IMR-90 (cell line): ENCODE results near the gene DACT2. TPM values are rescaled to one million over a fixed set of nuclear protein-coding genes. Genes with fewer than 3 reads are reported as not detected.
A peak's percentile ranks its signal among the peaks of the same experiment; 100 is the strongest.

Experiments
- ATAC-seq: fragments of 200-7000 bp; cut with Tn5 transposase; 2 replicates; pipeline ENCODE4 v1.9.1; 2020; ENCODE audit warnings: low read depth, mild to moderate bottlenecking, moderate library complexity
- BruUV-seq: library from RNA; stranded (reverse); fragments of 400-500 nt; replicated peaks from 2 replicates; lab custom pipeline; 2021; lab: Mats Ljungman, UMichigan
- CTCF ChIA-PET: fragments of 300-600 bp; formaldehyde crosslinking; extraction: SDS; loops from one replicate; lab custom pipeline; 2021; ENCODE audit warnings: antibody characterized with exemption; lab: Yijun Ruan, JAX
- POLR2A ChIA-PET: fragments of 300-600 bp; sonication (Branson Sonifier 250); formaldehyde crosslinking; loops from one replicate; lab custom pipeline; 2022; ENCODE audit warnings: antibody characterized with exemption; ENCODE audit not compliant: unreplicated experiment; lab: Charles Lee
- DNase-seq: peaks from one replicate; pipeline ENCODE4 v3.0.0; 2013
- H2AFZ ChIP-seq: replicated peaks from 2 replicates; pipeline ENCODE3; 2013; ENCODE audit warnings: low read length, mild to moderate bottlenecking; ENCODE audit not compliant: poor library complexity
- H2AK5ac ChIP-seq: 2 replicates; pipeline ENCODE4 v1.6.1; 2013; ENCODE audit warnings: low read depth, low read length, inconsistent platforms
- H2AK9ac ChIP-seq: replicated peaks from 2 replicates; pipeline ENCODE3; 2013; ENCODE audit warnings: mild to moderate bottlenecking, low read depth, low read length, moderate library complexity; ENCODE audit not compliant: poor library complexity
- H2BK120ac ChIP-seq: 2 replicates; pipeline ENCODE4 v1.6.1; 2013; ENCODE audit warnings: low read depth, low read length, inconsistent platforms
- H2BK15ac ChIP-seq: 3 replicates; pipeline ENCODE4 v1.6.1; 2013; ENCODE audit warnings: low read depth, low read length, inconsistent platforms
- H2BK20ac ChIP-seq: 2 replicates; pipeline ENCODE4 v1.6.1; 2013; ENCODE audit warnings: low read depth, mild to moderate bottlenecking, inconsistent platforms, low read length, moderate library complexity
- H2BK5ac ChIP-seq: 2 replicates; pipeline ENCODE4 v1.6.1; 2013; ENCODE audit warnings: mild to moderate bottlenecking, low read depth, low read length, inconsistent platforms; ENCODE audit not compliant: poor library complexity, severe bottlenecking
- H3K14ac ChIP-seq: replicated peaks from 2 replicates; pipeline ENCODE4 v1.6.1; 2013; ENCODE audit warnings: low read depth, low read length, inconsistent platforms
- H3K18ac ChIP-seq: 2 replicates; pipeline ENCODE4 v1.6.1; 2013; ENCODE audit warnings: low read depth, low read length, control low read depth
- H3K23ac ChIP-seq: 2 replicates; pipeline ENCODE4 v1.6.1; 2013; ENCODE audit warnings: low read depth, low read length, inconsistent platforms
- H3K27ac ChIP-seq: 2 replicates; pipeline ENCODE4 v1.5.1; 2013; ENCODE audit warnings: mild to moderate bottlenecking, control low read depth, low read length; ENCODE audit not compliant: insufficient read depth
- H3K27me3 ChIP-seq: 2 replicates; pipeline ENCODE4 v1.6.1; 2013; ENCODE audit warnings: low read length; ENCODE audit not compliant: control insufficient read depth, insufficient read depth
- H3K36me3 ChIP-seq: 2 replicates; pipeline ENCODE4 v1.6.1; 2013; ENCODE audit warnings: low read length, mixed read lengths; ENCODE audit not compliant: control insufficient read depth, insufficient read depth
- H3K4ac ChIP-seq: 2 replicates; pipeline ENCODE4 v1.6.1; 2013; ENCODE audit warnings: low read depth, low read length, inconsistent platforms
- H3K4me1 ChIP-seq: 2 replicates; pipeline ENCODE4 v1.6.1; 2013; ENCODE audit warnings: low read length, mixed read lengths; ENCODE audit not compliant: control insufficient read depth, insufficient read depth
- H3K4me2 ChIP-seq: 2 replicates; pipeline ENCODE4 v1.6.1; 2013; ENCODE audit warnings: low read depth, mild to moderate bottlenecking, control low read depth, low read length, moderate library complexity
- H3K4me3 ChIP-seq: 2 replicates; pipeline ENCODE4 v1.5.1; 2013; ENCODE audit warnings: low read depth, mild to moderate bottlenecking, control low read depth, low read length, moderate library complexity; ENCODE audit not compliant: insufficient read depth
- H3K56ac ChIP-seq: 2 replicates; pipeline ENCODE4 v1.6.1; 2013; ENCODE audit warnings: low read length, inconsistent platforms; ENCODE audit not compliant: insufficient read depth; ENCODE audit errors: extremely low read depth
- H3K79me1 ChIP-seq, 2 experiments: 2 replicates each; pipeline ENCODE4 v1.6.1; 2013; ENCODE audit warnings: low read length in 2 of 2, inconsistent platforms in 1 of 2, low read depth in 1 of 2
- H3K9ac ChIP-seq: 2 replicates; pipeline ENCODE4 v1.6.1; 2013; ENCODE audit warnings: low read depth, low read length, control low read depth
- H3K9me1 ChIP-seq: 2 replicates; pipeline ENCODE4 v1.6.1; 2013; ENCODE audit warnings: low read length, inconsistent platforms; ENCODE audit not compliant: insufficient read depth
- H3K9me3 ChIP-seq: 2 replicates; pipeline ENCODE4 v1.6.1; 2013; ENCODE audit warnings: low read length; ENCODE audit not compliant: control insufficient read depth, insufficient read depth
- H4K20me1 ChIP-seq: 2 replicates; pipeline ENCODE4 v1.6.1; 2013; ENCODE audit warnings: low read length, inconsistent platforms; ENCODE audit not compliant: insufficient read depth
- H4K5ac ChIP-seq: 2 replicates; pipeline ENCODE4 v1.6.1; 2013; ENCODE audit warnings: mild to moderate bottlenecking, low read depth, low read length, control low read depth
- H4K8ac ChIP-seq, 2 experiments: 2 replicates each; pipeline ENCODE4 v1.6.1; 2013; ENCODE audit warnings: low read depth in 2 of 2, low read length in 2 of 2, control low read depth in 1 of 2, inconsistent platforms in 1 of 2
- H4K91ac ChIP-seq: 2 replicates; pipeline ENCODE4 v1.6.1; 2013; ENCODE audit warnings: low read depth, low read length, inconsistent platforms; ENCODE audit not compliant: insufficient read depth
- BHLHE40 ChIP-seq: fragments of 150-350 bp; IDR thresholded peaks from 2 replicates; pipeline ENCODE4 v1.6.1; 2016; ENCODE audit warnings: mild to moderate bottlenecking, low read depth, low read length
- MXI1 ChIP-seq: IDR thresholded peaks from 2 replicates; pipeline ENCODE4 v1.6.1; 2012; ENCODE audit warnings: low read depth, mild to moderate bottlenecking, low read length, moderate library complexity, borderline replicate concordance
- NFE2L2 ChIP-seq: fragments of 150-350 bp; IDR thresholded peaks from 2 replicates; pipeline ENCODE4 v1.6.1; 2016; ENCODE audit warnings: low read depth, mild to moderate bottlenecking, low read length
- RCOR1 ChIP-seq: IDR thresholded peaks from 2 replicates; pipeline ENCODE4 v1.6.1; 2012; ENCODE audit warnings: mild to moderate bottlenecking, low read length, improper control_type of control experiment; ENCODE audit not compliant: insufficient replicate concordance
- WGBS, 2 experiments: methylation state at CpG; one replicate each; pipeline versions ENCODE4 v1.1.5 to v1.1.7; 2013; ENCODE audit warnings: missing lambda C conversion rate in 2 of 2; ENCODE audit not compliant: insufficient read length in 1 of 2; ENCODE audit errors: extremely low coverage in 2 of 2; 5-methylcytosine and 5-hydroxymethylcytosine counted together
- dilution Hi-C: fragments of 300-500 bp; cut with HindIII; formaldehyde crosslinking; loops from one replicate; pipeline ENCODE4 v1.14.3; 2018; ENCODE audit warnings: low sequenced_read_pairs; ENCODE audit not compliant: unreplicated experiment
- in situ Hi-C: fragments of 300-500 bp; cut with MboI; formaldehyde crosslinking; loops from 3 replicates; pipeline ENCODE4 v1.14.3; 2019; ENCODE audit warnings: low sequenced_read_pairs, inconsistent platforms, mixed read lengths
- intact Hi-C: fragments of 100-400 bp; cut with micrococcal nuclease; formaldehyde crosslinking; loops from 2 replicates; pipeline ENCODE4 v1.10.0; 2022
- polyA plus RNA-seq, 3 experiments: library from polyadenylated mRNA; depleted of rRNA; stranded (reverse); fragments of >200 nt; gene quantifications; 2 replicates each; pipeline ENCODE4 v1.2.3, GENCODE V29; 2012; ENCODE audit warnings: low replicate concordance in 1 of 3
- total RNA-seq: library from RNA; depleted of rRNA; stranded (reverse); fragments of >200 nt; gene quantifications from 2 replicates; pipeline ENCODE4 v1.2.3, GENCODE V29; 2012
- TF ChIP-seq, protein P1 (sequence below): fragments of 150-350 bp; IDR thresholded peaks from 2 replicates; pipeline ENCODE4 v1.6.1; 2016; ENCODE audit warnings: low read depth, mild to moderate bottlenecking, low read length, moderate library complexity, borderline replicate concordance

Gene DACT2
- total and polyA plus RNA-seq, 2 of the 4 experiments (the other 2 are of a cell fraction) = not detected

DNA sequence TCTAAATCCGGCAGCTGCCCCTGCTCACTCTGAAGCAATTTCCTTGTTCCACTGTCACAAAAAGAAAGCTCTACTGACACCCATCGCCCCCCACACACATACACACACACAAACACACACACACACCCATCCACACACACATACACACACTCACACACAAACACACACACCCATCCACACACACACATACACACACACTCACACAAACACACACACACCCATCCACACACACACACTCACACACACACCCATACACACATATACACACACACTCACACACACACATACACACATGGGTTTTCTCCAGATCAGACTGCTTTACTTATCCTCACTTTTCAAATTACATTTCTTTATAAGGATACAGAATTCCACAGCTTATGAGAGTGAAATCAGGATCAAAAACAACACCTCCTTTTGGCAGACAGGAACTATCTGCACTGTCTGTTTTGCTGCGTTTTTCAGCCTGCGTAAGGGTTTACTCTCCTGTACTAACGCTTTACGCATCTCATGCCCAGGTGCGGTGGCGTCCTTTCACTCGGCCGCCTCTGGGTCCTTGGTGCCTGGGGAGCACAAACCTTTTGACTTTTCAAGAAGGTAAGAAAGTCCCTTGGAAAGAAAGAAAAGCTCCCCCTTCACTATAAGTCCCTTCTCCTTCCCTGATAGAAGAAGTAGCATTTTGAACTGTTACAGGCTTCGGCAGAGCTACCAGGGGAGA lies 8.0 kb downstream of the DACT2 start:
- no peaks in the 10 kb centered on the region for H4K20me1 ChIP-seq
- H4K5ac ChIP-seq = no peak overlapping the region
- H3K9me3 ChIP-seq = peaks cover 60% of the 10 kb centered on the region
- no peaks in the 10 kb centered on the region for H3K27me3 ChIP-seq
- H3K79me1 ChIP-seq = no peaks in the 10 kb centered on the region
- no TSS peak for BruUV-seq
- in situ Hi-C loops = no loop called here
- H3K9ac ChIP-seq = no peak overlapping the region
- CTCF ChIA-PET = no interaction called here
- H2AK9ac ChIP-seq = no peak overlapping the region
- no peaks in the 10 kb centered on the region for H3K36me3 ChIP-seq
- WGBS, 2 experiments = 31% methylated on average over 2 of the region's 11 CpGs; no CpG with 5 or more reads in 1 of the 2 experiments
- no peak for ATAC-seq
- no peak overlapping the region for H2BK20ac ChIP-seq
- H3K18ac ChIP-seq = no peak overlapping the region
- H3K14ac ChIP-seq = no peak overlapping the region
- no peak overlapping the region for H3K23ac ChIP-seq
- H2BK120ac ChIP-seq = no peak overlapping the region
- no peak overlapping the region for H3K4ac ChIP-seq
- TF ChIP-seq NFE2L2 (no peak), RCOR1 (no peak), MXI1 (no peak), BHLHE40 (no peak)
- TF ChIP-seq, protein P1, sequence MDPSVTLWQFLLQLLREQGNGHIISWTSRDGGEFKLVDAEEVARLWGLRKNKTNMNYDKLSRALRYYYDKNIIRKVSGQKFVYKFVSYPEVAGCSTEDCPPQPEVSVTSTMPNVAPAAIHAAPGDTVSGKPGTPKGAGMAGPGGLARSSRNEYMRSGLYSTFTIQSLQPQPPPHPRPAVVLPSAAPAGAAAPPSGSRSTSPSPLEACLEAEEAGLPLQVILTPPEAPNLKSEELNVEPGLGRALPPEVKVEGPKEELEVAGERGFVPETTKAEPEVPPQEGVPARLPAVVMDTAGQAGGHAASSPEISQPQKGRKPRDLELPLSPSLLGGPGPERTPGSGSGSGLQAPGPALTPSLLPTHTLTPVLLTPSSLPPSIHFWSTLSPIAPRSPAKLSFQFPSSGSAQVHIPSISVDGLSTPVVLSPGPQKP = no peak
- H3K56ac ChIP-seq = no peak overlapping the region
- no peak overlapping the region for H2AK5ac ChIP-seq
- no peaks in the 10 kb centered on the region for H3K4me1 ChIP-seq
- no peak overlapping the region for H3K27ac ChIP-seq
- intact Hi-C loops = no loop called here
- no peak overlapping the region for H4K8ac ChIP-seq
- DNase-seq = no peak
- no peak overlapping the region for H2AFZ ChIP-seq
- H2BK5ac ChIP-seq = peak overlapping the region; percentile 82
- POLR2A ChIA-PET = no interaction called here
- dilution Hi-C loops = no loop called here
- no peaks in the 10 kb centered on the region for H3K9me1 ChIP-seq
- H2BK15ac ChIP-seq = no peak overlapping the region
- H4K91ac ChIP-seq = no peak overlapping the region
- H3K4me3 ChIP-seq = no peak overlapping the region
- no peak overlapping the region for H3K4me2 ChIP-seq
